Kidney tubule cell (primary cell): ENCODE data around the gene KIF26B.

ENCODE experiments used
- DNase-seq: peaks from one replicate; pipeline ENCODE4 v3.0.0-alpha.2; 2018; ENCODE audit warnings: low spot score

KIF26B gene

GRCh38 chr1:245431706-245432105 is 276.9 kb downstream of the KIF26B start:
- DNase-seq: no peak

- no peak for DNase-seq
Measured at GRCh38 chr1:245432228-245432875, 277.6 kb downstream of the KIF26B start.

GRCh38 chr1:245433561-245433960 is 278.8 kb downstream of the KIF26B start:
- no peak for DNase-seq

GRCh38 chr1:245434280-245434679 is 279.5 kb downstream of the KIF26B start:
- no peak for DNase-seq

GRCh38 chr1:245436407-245436806 is 281.6 kb downstream of the KIF26B start:
- no peak for DNase-seq

- no peak for DNase-seq
Measured at GRCh38 chr1:245437369-245438062, 282.7 kb downstream of the KIF26B start.

- no peak for DNase-seq
Measured at GRCh38 chr1:245440922-245441321, 286.1 kb downstream of the KIF26B start.

GRCh38 chr1:245441689-245442088 is 286.9 kb downstream of the KIF26B start:
- DNase-seq: no peak

- DNase-seq: no peak
Measured at GRCh38 chr1:245444147-245444828, 289.5 kb downstream of the KIF26B start.

- no peak for DNase-seq
Measured at GRCh38 chr1:245444945-245445344, 290.2 kb downstream of the KIF26B start.

GRCh38 chr1:245448531-245448930 is 293.7 kb downstream of the KIF26B start:
- no peak for DNase-seq

GRCh38 chr1:245448975-245449431 is 294.2 kb downstream of the KIF26B start:
- DNase-seq: no peak

GRCh38 chr1:245453541-245453940 is 298.8 kb downstream of the KIF26B start:
- no peak for DNase-seq

- DNase-seq: no peak
Measured at GRCh38 chr1:245454051-245454450, 299.3 kb downstream of the KIF26B start.

- DNase-seq: no peak
Measured at GRCh38 chr1:245457562-245457961, 302.8 kb downstream of the KIF26B start.

- DNase-seq: no peak
Measured at GRCh38 chr1:245458234-245458633, 303.4 kb downstream of the KIF26B start.

- DNase-seq: peak; percentile 55
Measured at GRCh38 chr1:245458761-245459174, 304.0 kb downstream of the KIF26B start.

- no peak for DNase-seq
Measured at GRCh38 chr1:245459621-245460020, 304.8 kb downstream of the KIF26B start.

GRCh38 chr1:245461681-245462080 is 306.9 kb downstream of the KIF26B start:
- DNase-seq: no peak

- DNase-seq: no peak
Measured at GRCh38 chr1:245462161-245462560, 307.4 kb downstream of the KIF26B start.

GRCh38 chr1:245463392-245464165 is 308.8 kb downstream of the KIF26B start:
- DNase-seq: no peak

GRCh38 chr1:245464290-245464689 is 309.5 kb downstream of the KIF26B start:
- no peak for DNase-seq
